GM03348 (cell line): Measurements from ENCODE around the gene D2HGDH.

Experiments
- DNase-seq: peaks from one replicate; pipeline ENCODE4 v3.0.0; 2012; ENCODE audit warnings: low spot score

Gene D2HGDH

DNA sequence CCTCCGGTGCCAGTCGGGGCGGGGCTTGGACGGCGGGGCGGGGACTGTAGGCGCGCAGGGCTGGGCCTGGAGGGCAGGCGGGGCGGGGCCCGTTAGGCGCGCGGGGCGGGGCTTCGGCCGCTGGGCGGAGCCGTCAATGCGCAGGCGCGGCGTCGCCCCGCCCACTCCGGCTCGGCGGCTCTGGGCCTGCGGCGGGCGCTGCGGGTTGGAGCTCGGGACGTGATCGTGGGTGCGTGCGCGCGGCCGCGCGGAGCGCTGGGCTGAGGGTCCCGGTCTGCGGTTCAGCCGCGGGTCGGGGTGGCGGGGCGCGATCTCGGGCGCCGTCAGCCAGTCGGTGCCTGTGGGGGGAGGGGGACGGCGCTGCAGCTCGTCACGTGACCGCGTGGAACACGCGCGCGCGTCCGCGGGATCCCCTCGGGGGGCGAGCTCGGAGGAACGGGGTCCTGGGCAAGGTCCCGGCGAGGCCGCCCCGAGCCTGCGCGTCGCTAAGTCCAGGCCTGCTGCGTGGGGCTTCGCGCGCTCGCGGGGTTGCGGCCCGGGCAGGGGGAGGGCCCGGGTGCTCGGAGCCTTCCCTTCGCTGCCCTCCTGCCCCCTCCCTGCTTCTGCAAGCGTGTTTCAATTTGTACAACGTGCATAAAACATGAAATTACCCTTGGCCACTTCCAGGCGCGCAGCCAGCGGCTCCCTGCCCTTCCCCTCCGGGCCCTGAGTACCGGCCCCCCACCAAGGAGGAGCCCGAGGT is at the start of gene D2HGDH:
Gene D2HGDH (plus strand): TSS at position 164 of the 742 bp plus-strand sequence. CDS start 595 bp downstream, outside the sequence.
- DNase-seq, result peak; percentile 99

DNA sequence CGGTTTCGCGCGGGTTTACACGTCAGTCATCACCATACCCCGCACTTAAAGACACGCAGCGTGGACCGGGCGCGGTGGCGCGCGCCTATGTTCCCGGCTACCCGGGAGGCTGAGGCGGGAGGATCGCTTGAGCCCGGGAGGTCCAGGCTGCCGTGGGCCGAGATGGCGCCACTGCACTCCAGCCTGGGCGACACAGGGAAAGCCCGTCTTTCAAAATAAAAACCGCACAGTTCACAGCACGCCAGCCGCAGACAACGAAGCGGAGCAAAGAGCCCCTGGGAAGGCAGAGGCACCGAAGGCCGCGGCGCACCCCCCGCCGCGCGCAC is 48.1 kb upstream of the D2HGDH start:
- no peak for DNase-seq

GRCh38 chr2:241686650-241687425 is 47.6 kb upstream of the D2HGDH start, which contains the start of gene DTYMK:
Gene DTYMK, minus strand, starts transcription at chr2:241686815. Its CDS starts 32 bp downstream, at chr2:241686783.
- DNase-seq, result peak; percentile 99

DNA sequence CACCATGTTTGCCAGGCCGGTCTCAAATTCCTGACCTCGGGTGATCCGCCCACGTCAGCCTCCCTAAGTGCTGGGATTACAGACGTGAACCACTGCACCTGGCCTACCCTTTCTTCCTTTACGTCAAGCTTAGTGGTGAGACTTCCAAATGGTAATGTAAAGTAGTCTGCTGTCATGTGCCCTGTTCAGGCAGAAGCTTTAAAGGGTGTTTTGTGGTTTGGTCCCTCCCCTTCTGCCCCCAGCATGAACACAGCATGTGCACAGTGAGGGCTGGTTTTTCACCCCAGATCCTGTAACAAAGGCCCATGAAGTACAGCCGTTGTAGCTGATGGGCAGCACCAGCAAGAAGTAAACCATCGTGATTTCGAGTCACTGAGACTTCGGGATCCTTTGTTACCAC is 45.1 kb upstream of the D2HGDH start:
- no peak for DNase-seq

GRCh38 chr2:241690202-241690717 is 44.2 kb upstream of the D2HGDH start:
- no peak for DNase-seq

DNA sequence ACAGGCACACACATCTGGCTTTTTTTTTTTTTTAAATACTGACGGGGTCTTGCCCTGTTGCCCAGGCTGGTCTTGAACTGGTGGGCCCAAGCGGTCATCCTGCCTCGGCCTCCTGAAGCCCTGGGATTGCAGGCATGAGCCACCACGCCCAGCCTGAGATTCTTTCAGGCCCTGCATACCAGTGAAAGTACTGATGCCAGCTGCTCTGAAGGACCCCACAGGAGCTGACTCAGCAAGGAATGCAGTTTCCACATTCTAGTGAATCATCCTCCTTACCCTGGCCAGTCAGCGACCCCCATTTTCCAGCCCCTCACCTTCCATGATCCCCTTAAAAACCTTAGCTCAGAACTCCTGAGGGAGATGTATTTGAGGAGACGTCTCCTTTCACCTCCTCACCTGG is 42.0 kb upstream of the D2HGDH start:
- peak; percentile 51 for DNase-seq

DNA sequence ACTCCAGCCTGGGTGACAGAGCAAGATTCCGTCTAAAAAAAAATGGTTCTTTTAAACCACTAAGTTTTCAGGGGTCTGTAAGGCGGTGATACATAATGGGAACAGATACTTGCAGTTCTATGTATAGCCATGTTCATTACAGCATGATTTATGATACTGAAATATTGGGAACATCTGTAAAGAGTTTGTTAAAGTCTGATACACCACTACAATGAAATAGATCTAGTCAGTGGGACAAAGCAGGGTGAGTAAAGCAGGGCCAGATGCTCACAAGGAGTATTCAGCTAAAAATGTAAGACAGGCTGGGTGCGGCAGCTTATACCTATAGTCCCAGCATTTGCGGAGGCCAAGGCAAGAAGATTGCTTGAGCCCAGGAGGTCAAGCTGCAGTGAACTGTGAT is 38.8 kb upstream of the D2HGDH start:
- no peak for DNase-seq

DNA sequence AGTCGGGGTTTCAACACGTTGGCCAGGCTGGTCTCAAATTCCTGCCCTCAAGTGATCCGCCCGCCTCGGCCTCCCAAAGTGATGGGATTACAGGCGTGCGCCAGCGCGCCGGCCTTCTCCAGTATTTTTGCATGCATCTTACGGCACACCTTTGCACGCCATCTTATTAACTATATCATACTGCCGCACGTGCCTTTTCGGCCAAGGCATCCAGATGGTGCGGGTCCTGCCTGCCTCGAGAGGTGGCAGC is 33.4 kb upstream of the D2HGDH start:
- no peak for DNase-seq

GRCh38 chr2:241701399-241702154 is 32.9 kb upstream of the D2HGDH start, which contains the start of gene ING5:
Gene ING5, plus strand, starts transcription at chr2:241702039. Its CDS starts 27 bp downstream, at chr2:241702066.
- peak; percentile 97 for DNase-seq

DNA sequence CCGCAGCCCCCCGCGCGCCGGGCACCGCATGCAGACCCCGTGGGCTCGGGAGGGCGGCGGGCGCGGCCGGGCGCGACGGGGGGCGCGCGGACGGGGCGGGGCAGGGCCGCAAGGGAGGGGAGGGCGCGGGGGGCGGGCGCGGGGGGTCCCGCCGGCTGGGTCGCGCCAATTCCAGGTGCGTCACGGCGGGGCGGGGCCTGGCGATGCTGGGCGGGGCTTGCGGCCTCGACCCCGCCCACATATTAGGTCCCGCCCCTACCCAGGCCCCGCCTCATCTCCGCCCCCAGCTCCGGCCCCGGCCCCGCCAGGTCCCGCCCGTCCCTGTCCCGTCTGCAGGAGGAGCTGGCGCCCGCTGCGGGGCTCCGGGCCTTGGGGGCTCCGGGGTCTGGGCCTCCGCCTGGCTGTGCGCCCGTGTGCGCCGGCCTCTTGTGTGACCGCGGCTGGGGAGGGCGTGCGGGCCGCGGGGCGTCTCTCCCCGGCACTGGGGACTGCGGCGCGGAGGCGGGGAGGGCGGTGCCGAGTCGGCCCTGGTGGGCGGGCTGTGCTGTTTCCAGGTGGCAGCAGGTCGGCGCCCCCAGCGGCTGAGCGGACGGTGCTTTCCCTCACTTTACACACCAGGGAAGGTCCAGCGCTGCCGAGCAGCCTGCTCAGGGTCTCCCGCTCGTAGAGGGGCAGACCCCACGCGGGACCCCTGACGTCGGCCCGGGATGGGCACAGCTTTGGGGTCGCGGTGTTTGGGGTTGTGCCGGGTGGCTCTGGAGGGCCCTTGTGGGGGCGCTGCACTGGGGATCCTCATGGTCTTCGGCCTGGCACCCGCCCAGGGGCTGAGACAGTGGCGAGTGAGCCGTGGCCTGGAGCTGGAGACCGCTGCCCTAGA is 32.0 kb upstream of the D2HGDH start:
- peak; percentile 97 for DNase-seq

DNA sequence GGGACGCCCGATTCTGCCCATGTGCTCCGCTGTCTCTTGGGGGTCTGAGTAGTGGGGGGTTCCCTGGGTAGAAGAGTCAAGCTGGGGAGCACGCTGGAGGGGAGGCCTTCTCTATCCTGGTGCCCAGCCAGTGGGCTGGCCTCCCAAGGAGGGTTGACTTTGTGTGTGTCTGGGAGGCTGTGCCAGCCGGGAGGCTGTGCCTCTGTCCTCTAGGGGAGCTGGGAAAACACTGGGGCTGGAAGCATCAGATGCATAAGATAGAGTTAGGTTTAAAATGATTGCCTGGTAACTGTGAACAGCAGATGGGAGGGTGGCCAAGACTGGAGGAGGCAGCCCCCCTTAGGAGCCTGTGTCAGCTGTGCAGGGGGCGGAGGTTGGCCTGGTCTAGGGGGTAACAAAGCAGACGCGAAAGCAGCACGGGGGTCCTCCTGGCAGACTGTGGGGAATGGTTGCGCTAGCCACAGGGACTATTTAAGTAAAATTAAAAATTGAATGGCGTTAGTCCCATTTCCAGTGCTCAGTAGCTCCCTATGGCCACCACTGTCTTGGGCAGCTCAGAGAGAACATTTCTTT is 31.3 kb upstream of the D2HGDH start:
- DNase-seq, result peak; percentile 64

- no peak for DNase-seq
Measured at GRCh38 chr2:241706537-241706936, 27.9 kb upstream of the D2HGDH start.

DNA sequence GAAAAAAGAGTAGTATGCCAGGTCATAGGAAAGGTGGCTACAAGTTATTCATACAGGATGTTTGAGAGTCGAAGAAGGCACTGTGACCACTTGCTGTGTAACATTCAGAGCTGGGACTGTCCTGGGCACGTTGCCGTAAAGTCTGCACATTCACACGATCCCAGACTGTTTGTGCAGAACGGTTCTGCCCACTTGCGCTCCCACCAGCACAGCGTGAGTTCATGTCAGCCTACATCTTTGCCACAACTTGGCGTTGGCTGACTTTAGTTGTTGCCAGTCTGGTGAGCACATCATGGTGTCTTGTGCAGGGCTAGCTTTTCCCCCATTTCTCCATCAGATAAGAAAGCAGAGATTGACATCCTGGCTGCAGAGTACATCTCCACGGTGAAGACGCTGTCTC is 25.6 kb upstream of the D2HGDH start:
- DNase-seq, result no peak

DNA sequence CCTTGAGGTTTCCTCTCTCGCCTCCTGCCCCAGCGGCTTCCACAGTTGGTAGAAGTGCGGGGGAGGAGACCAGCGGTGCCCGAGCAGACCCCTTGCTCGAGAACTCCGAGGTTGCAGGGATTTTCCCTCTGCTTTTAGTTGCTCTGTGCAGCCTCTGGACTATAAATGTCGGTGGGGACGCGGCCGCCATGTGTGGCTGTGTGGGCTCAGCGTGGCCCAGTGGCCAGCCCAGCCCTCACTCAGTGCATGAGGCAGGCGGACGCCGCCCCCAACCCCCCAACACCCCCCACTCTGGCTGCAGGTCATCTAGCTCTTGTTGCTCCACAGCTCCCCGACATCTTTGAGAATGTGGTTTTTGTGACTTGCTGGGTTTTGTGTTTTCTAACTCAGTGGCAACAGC is 15.3 kb upstream of the D2HGDH start:
- no peak for DNase-seq

DNA sequence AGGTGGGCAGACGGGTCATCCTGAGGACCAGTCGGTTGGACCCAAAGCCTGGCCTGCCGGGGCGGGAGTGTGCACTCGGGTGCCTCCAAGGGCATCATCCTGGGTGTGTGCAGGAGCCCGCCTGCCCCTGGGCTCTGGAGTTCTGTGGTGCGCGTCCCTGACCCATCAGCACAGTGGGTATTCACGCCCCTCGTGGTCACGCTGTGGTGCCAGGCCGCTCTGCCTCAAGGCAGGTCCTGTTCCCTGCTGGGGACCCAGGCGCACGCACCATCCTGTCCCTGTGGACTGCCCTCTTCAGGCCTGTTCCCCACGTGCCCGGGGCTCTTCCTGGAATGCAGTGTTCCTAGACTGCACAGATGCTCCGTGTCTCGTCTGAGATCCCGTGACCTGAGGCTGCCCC is 14.3 kb upstream of the D2HGDH start:
- DNase-seq, result no peak

DNA sequence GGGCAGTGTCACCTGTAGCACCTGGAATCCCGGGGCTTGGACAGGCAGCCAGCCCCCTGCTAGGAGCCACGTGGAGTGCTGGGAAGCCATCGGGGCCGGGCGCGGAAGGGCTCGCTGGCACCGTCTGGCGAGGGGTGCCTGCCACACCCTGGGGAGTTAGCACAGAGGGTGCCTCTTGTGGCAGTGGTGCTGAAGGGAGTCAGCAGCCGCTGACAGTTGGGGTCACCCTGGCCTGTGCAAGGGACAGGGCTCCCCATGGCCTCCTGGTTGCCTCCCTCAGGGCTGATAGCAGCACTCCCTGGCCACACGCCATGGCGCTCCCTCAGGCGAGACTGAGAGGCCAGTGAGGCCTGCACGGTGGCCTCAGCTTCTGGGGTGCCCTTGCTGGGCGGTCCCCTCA is 13.9 kb upstream of the D2HGDH start:
- no peak for DNase-seq

GRCh38 chr2:241721852-241722251 is 12.6 kb upstream of the D2HGDH start:
- no peak for DNase-seq

GRCh38 chr2:241722896-241723454 is 11.5 kb upstream of the D2HGDH start:
- DNase-seq, result no peak

- DNase-seq, result no peak
Measured at GRCh38 chr2:241724259-241724974, 10.0 kb upstream of the D2HGDH start.
